K562 (cell line): Measurements from ENCODE around the gene IGF2BP1. TPM values are rescaled to one million over a fixed set of nuclear protein-coding genes. Genes with fewer than 3 reads are reported as not detected.

ENCODE experiments used
- BCOR ChIP-seq: fragments of 450-650 bp; IDR thresholded peaks from 2 replicates; pipeline ENCODE4 v1.6.1; 2016
- CXXC5 ChIP-seq: fragments of 250-450 bp; sonication (Bioruptor Pico); IDR thresholded peaks from 2 replicates; pipeline ENCODE4 v1.8.0; 2022; ENCODE audit warnings: inconsistent platforms, mild to moderate bottlenecking, moderate library complexity
- ETV6 ChIP-seq, 3 experiments: fragments of 150-350 bp in 1 of 3; sonication (generic) in 1 of 3; formaldehyde crosslinking in 1 of 3; IDR thresholded peaks; 2 replicates each; pipeline versions ENCODE4 v1.6.1 to v1.8.0; 2014 to 2022; ENCODE audit warnings: borderline replicate concordance in 2 of 3, low read depth in 2 of 3, antibody characterized with exemption in 1 of 3, low read length in 1 of 3, mild to moderate bottlenecking in 1 of 3, missing genetic modification reagents in 1 of 3
- FOXK1 ChIP-seq: sonication (generic); formaldehyde crosslinking; IDR thresholded peaks from 2 replicates; pipeline ENCODE4 v1.8.0; 2022; ENCODE audit warnings: missing genetic modification reagents, mild to moderate bottlenecking, borderline replicate concordance
- FOXK2 ChIP-seq, 2 experiments: fragments of 450-650 bp; IDR thresholded peaks in 1 of 2; conservative IDR thresholded peaks in 1 of 2; 2 replicates each; pipeline ENCODE4 v1.6.1; 2016; ENCODE audit warnings: low read depth in 2 of 2, mild to moderate bottlenecking in 1 of 2
- GABPB2 ChIP-seq: fragments of 250-450 bp; sonication (Bioruptor Pico); conservative IDR thresholded peaks from 2 replicates; pipeline ENCODE4 v1.5.1; 2021; ENCODE audit warnings: mild to moderate bottlenecking
- HDAC1 ChIP-seq, 2 experiments: fragments of 450-650 bp; IDR thresholded peaks; 2 replicates each; pipeline ENCODE4 v1.6.1; 2016 to 2017; ENCODE audit warnings: inconsistent platforms in 1 of 2, mild to moderate bottlenecking in 1 of 2, moderate library complexity in 1 of 2
- KLF1 ChIP-seq: fragments of 450-650 bp; IDR thresholded peaks from 2 replicates; pipeline ENCODE4 v1.6.1; 2016; ENCODE audit warnings: missing genetic modification characterization, missing compliant biosample characterization
- PTRF ChIP-seq: fragments of 450-650 bp; IDR thresholded peaks from 2 replicates; pipeline ENCODE4 v1.6.1; 2016; ENCODE audit warnings: mild to moderate bottlenecking, missing genetic modification characterization, missing compliant biosample characterization
- SMAD3 ChIP-seq: fragments of 450-650 bp; formaldehyde crosslinking; conservative IDR thresholded peaks from 2 replicates; pipeline ENCODE4 v1.4.0; 2020; ENCODE audit warnings: mild to moderate bottlenecking
- SREBF2 ChIP-seq: sonication (generic); formaldehyde crosslinking; IDR thresholded peaks from 2 replicates; pipeline ENCODE4 v1.4.0; 2020; ENCODE audit warnings: mild to moderate bottlenecking, missing genetic modification reagents
- ZNF324 ChIP-seq: fragments of 250-450 bp; sonication (Bioruptor Pico); IDR thresholded peaks from 2 replicates; pipeline ENCODE4 v1.4.0; 2020; ENCODE audit warnings: mild to moderate bottlenecking
- polyA plus RNA-seq, 8 experiments: library from polyadenylated mRNA; depleted of rRNA in 4 of 8; stranded (reverse) in 5 of 8; unstranded in 3 of 8; fragments of >200 nt; fragmentation: Nextera tagmentation in 2 of 8; fragmentation: Illumina TruSeq in 1 of 8; extraction: Ambion mirVana in 2 of 8; extraction: Trizol in 1 of 8; gene quantifications; 2 replicates each; pipeline versions ENCODE4 v1.2.1 to v1.2.3, GENCODE V29; 2011 to 2014; ENCODE audit warnings: inconsistent platforms in 1 of 8, missing spikeins in 1 of 8
- total RNA-seq, 7 experiments: library from RNA; depleted of rRNA in 6 of 7; stranded (reverse); fragments of >200 nt in 6 of 7; fragmentation: Illumina TruSeq in 2 of 7; extraction: Trizol in 2 of 7; gene quantifications; 2 replicates each; pipeline versions ENCODE4 v1.2.1 to v1.2.3, GENCODE V29; 2011 to 2021; ENCODE audit warnings: low replicate concordance in 1 of 7
- TF ChIP-seq, protein P1 (sequence below): fragments of 250-450 bp; sonication (Bioruptor Pico); IDR thresholded peaks from 2 replicates; pipeline ENCODE4 v1.4.0; 2020; ENCODE audit warnings: mild to moderate bottlenecking
- TF ChIP-seq, protein P2 (sequence below): fragments of 250-450 bp; sonication (Bioruptor Pico); IDR thresholded peaks from 2 replicates; pipeline ENCODE4 v1.5.0; 2020; ENCODE audit warnings: mild to moderate bottlenecking
- TF ChIP-seq, protein P3 (sequence below): fragments of 450-650 bp; IDR thresholded peaks from 2 replicates; pipeline ENCODE4 v1.6.1; 2016; ENCODE audit warnings: low read depth

The IGF2BP1 gene
- total and polyA plus RNA-seq, 9 of the 15 experiments (the other 6 are each of a cell fraction or from before 2014, with no cell fraction given), result 13.0 to 318 (median 53.6) TPM

DNA sequence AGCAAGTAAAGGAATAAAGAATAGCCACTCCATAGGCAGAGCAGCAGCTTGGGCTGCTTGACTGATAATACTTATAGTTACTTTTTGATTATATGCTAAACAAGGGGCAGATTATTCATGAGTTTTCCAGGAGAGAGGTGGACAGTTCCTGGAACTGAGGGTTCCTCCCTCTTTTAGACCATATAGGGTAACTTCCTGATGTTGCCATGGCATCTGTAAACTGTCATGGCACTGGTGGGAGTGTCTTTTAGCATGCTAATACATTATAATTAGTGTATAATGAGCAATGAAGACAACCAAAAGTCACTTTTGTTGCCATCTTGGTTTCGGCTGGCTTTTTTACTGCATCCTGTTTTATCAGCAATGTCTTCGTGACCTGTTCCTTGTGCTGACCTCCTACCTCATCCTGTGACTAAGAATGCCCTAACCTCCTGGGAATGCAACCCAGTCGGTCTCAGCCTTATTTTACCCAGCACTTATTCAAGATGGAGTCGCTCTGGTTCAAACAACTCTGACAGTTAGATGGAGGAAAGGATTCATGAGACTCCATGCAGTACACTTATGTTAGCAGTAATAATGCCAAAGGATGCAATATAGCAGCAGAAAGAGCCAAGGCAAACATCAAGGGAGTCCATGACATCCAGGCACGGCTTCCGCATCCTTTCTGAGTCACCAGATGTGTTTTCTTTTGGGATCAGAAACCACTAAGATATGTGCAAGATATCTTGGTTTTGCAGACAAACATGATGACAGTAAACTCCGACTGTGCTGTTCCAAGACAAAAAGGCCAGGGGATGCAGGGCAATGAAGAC, 79.6 kb downstream of the IGF2BP1 start (continued):
- TF ChIP-seq GABPB2 (CRISPR knock-in tag), result no peak
- peak; percentile 57; the same call in 1 of the 2 replicates for TF ChIP-seq ZNF324 (CRISPR knock-in tag)
- no peak for TF ChIP-seq ETV6 (IDR thresholded peaks at IDR 0.05; ENCODE audit: borderline replicate concordance in 1 of 2, low read depth in 2 of 2, low read length in 1 of 2)
- no peak for TF ChIP-seq ETV6 (CRISPR knock-in tag; IDR thresholded peaks at IDR 0.05; ENCODE audit: borderline replicate concordance)
- TF ChIP-seq SMAD3 (CRISPR knock-in tag), result peak; percentile 96
- no peak for TF ChIP-seq BCOR
- no peak for TF ChIP-seq KLF1
- TF ChIP-seq, protein P1, sequence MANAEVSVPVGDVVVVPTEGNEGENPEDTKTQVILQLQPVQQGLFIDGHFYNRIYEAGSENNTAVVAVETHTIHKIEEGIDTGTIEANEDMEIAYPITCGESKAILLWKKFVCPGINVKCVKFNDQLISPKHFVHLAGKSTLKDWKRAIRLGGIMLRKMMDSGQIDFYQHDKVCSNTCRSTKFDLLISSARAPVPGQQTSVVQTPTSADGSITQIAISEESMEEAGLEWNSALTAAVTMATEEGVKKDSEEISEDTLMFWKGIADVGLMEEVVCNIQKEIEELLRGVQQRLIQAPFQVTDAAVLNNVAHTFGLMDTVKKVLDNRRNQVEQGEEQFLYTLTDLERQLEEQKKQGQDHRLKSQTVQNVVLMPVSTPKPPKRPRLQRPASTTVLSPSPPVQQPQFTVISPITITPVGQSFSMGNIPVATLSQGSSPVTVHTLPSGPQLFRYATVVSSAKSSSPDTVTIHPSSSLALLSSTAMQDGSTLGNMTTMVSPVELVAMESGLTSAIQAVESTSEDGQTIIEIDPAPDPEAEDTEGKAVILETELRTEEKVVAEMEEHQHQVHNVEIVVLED, result peak; percentile 41; the same call in 1 of the 2 replicates
- no peak for TF ChIP-seq FOXK2 (conservative IDR thresholded peaks at IDR 0.05 in 1 of 2, IDR thresholded peaks at IDR 0.05 in 1 of 2; ENCODE audit: low read depth in 2 of 2)
- no peak for TF ChIP-seq CXXC5 (CRISPR knock-in tag)
- TF ChIP-seq HDAC1 (IDR thresholded peaks at IDR 0.05), result no peak
- TF ChIP-seq FOXK1 (CRISPR knock-in tag), result no peak
- TF ChIP-seq, protein P2, sequence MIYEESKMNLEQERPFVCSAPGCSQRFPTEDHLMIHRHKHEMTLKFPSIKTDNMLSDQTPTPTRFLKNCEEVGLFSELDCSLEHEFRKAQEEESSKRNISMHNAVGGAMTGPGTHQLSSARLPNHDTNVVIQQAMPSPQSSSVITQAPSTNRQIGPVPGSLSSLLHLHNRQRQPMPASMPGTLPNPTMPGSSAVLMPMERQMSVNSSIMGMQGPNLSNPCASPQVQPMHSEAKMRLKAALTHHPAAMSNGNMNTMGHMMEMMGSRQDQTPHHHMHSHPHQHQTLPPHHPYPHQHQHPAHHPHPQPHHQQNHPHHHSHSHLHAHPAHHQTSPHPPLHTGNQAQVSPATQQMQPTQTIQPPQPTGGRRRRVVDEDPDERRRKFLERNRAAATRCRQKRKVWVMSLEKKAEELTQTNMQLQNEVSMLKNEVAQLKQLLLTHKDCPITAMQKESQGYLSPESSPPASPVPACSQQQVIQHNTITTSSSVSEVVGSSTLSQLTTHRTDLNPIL (CRISPR knock-in tag), result peak; percentile 89; the same call in 1 of the 2 replicates
- TF ChIP-seq, protein P3, sequence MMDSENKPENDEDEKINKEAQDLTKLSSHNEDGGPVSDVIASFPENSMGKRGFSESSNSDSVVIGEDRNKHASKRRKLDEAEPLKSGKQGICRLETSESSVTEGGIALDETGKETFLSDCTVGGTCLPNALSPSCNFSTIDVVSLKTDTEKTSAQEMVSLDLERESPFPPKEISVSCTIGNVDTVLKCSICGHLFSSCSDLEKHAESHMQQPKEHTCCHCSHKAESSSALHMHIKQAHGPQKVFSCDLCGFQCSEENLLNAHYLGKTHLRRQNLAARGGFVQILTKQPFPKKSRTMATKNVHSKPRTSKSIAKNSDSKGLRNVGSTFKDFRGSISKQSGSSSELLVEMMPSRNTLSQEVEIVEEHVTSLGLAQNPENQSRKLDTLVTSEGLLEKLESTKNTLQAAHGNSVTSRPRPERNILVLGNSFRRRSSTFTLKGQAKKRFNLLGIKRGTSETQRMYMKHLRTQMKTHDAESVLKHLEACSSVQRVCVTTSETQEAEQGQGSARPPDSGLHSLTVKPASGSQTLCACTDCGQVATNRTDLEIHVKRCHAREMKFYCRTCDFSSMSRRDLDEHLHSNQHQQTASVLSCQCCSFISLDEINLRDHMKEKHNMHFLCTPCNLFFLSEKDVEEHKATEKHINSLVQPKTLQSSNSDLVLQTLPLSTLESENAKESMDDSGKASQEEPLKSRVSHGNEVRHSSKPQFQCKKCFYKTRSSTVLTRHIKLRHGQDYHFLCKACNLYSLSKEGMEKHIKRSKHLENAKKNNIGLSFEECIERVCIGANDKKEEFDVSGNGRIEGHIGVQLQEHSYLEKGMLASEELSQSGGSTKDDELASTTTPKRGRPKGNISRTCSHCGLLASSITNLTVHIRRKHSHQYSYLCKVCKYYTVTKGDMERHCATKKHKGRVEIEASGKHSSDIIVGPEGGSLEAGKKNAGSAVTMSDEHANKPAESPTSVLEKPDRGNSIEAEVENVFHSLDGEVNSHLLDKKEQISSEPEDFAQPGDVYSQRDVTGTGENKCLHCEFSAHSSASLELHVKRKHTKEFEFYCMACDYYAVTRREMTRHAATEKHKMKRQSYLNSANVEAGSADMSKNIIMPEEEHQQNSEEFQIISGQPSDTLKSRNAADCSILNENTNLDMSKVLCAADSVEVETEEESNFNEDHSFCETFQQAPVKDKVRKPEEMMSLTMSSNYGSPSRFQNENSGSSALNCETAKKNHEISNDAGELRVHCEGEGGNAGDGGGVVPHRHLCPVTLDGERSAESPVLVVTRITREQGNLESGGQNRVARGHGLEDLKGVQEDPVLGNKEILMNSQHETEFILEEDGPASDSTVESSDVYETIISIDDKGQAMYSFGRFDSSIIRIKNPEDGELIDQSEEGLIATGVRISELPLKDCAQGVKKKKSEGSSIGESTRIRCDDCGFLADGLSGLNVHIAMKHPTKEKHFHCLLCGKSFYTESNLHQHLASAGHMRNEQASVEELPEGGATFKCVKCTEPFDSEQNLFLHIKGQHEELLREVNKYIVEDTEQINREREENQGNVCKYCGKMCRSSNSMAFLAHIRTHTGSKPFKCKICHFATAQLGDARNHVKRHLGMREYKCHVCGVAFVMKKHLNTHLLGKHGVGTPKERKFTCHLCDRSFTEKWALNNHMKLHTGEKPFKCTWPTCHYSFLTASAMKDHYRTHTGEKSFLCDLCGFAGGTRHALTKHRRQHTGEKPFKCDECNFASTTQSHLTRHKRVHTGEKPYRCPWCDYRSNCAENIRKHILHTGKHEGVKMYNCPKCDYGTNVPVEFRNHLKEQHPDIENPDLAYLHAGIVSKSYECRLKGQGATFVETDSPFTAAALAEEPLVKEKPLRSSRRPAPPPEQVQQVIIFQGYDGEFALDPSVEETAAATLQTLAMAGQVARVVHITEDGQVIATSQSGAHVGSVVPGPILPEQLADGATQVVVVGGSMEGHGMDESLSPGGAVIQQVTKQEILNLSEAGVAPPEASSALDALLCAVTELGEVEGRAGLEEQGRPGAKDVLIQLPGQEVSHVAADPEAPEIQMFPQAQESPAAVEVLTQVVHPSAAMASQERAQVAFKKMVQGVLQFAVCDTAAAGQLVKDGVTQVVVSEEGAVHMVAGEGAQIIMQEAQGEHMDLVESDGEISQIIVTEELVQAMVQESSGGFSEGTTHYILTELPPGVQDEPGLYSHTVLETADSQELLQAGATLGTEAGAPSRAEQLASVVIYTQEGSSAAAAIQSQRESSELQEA, result no peak
- TF ChIP-seq PTRF (tag), result peak; percentile 73
- TF ChIP-seq SREBF2, result no peak
